ENCODE measurements around the gene APOA5.
"Not testable (repeated sequence)": the region's sequence is repeated elsewhere in the genome, so short reads cannot be mapped to it uniquely, and the experiment has no call there.

Gene APOA5

DNA sequence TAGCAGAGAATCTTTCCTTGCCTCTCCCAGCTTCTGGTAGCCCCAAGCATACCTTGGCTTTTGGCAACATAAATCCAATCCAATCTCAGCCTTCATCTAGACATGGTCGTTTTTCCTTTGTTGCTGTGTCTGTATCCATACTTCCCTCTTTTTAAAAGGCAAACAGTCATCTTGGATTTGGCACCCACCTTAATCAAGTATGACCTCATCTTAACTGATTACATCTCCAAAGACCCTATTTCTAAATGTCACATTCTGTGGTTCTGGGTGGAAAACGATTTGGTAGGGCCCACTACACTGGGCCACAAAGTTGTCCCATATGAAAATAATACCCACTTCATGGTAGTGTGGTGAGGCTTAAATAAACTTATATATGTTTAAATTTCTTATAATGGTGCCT is 19.7 kb downstream of the APOA5 start:
- DNase-seq = no peak

GRCh38 chr11:116762132-116762531 is 29.5 kb downstream of the APOA5 start:
- no peak for DNase-seq

DNA sequence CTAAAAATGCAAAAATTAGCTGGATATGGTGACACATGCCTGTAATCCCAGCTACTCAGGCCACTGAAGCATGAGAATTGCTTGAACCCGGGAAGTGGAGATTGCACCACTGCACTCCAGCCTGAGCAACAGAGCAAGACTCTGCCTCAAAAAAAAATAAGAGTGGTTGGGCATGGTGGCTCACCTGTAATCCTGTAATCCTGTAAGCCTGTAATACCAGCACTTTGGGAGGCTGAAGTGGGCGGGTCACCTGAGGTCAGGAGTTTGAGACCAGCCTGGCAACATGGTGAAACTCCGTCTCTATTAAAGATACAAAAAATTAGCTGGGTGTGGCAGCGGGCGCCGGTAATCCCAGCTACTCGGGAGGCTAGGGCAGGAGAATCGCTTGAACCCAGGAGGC is 35.6 kb downstream of the APOA5 start:
- not testable (repeated sequence) for DNase-seq

DNA sequence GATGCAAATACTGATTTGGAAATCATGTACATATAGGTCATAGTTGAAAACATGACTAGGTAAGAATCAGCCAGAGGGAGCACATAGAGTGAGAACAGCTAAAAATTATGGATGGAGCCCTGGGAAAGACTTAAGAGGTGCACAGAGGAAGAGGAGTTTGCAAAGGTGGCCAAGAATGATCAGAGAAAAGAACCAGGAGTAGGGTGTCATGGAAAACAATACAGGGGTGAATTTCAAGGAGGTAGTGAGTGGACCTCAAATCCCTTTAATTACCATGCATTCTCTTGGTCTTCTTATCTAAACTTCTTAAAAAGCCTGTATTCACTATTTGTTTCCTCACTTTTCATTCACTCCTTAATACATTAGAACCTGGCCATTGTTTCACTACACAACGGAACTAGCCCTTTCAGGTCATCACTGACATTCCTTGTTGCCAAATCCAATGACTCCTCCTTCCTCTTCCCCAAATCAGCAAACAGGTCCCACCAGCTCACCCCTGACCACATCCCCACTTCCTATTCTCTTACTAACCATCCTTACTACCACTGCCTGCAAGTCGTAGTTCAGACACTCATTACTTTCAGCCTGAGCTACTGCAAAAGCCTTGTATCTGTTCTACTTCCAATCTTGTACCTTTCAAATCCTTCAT is 41.5 kb downstream of the APOA5 start:
- no peak for DNase-seq

- DNase-seq = no peak
Observed at GRCh38 chr11:116742104-116742503, 49.6 kb downstream of the APOA5 start.

GRCh38 chr11:116740741-116741140 is 50.9 kb downstream of the APOA5 start:
- DNase-seq = no peak
